Uterus (tissue), 2 donors: ENCODE data around the gene WAS.

Source experiments
- CTCF ChIP-seq, 4 experiments: fragments of 200-600 bp in 2 of 4; fragments of 450-650 bp in 2 of 4; sonication (generic) in 2 of 4; IDR thresholded peaks; one replicate each; pipeline ENCODE4 v1.5.1; 2016 to 2019; ENCODE audit warnings: antibody characterized with exemption in 4 of 4, mild to moderate bottlenecking in 2 of 4, moderate library complexity in 1 of 4
- POLR2A ChIP-seq, 2 donors: fragments of 450-650 bp; IDR thresholded peaks; one replicate each; pipeline ENCODE4 v1.6.1; 2016; ENCODE audit warnings: antibody characterized with exemption in 2 of 2, mild to moderate bottlenecking in 1 of 2, moderate library complexity in 1 of 2

- TF ChIP-seq CTCF (IDR thresholded peaks at IDR 0.05): no peak
- TF ChIP-seq POLR2A (IDR thresholded peaks at IDR 0.05): peak; percentile 86 to 92
Measured at GRCh38 chrX:48696301-48696908, 12.8 kb downstream of the WAS start, which contains the start of gene SUV39H1.
